Measurements from ENCODE around the gene TSPAN4. TPM values are rescaled to one million over a fixed set of nuclear protein-coding genes. Genes with fewer than 3 reads are reported as not detected.

TSPAN4 gene
- total and polyA plus RNA-seq, 2 donors (not counting 1 experiment from before 2014, with no cell fraction given): 2.9 to 7.4 TPM

DNA sequence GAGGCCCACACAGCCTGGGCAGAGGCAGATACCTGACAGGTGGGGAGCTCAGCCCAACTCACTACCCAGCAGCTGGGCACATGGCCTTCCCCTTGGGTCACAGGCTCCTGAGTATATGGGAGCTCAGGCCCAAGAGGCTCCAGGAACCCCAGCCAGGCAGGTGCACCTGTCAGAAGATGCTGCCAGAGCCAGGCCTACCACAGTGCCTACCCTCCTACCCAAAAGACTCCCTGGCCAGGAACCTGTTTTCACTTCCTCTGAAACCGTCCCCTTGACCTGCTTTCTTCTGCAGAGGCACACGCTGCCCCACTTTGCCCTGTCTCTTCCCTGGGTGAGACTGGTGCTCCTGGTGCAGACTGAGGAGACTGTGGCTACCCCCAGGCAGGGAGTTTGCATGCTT is 65.0 kb downstream of the TSPAN4 start:
- H3K9me3 Mint-ChIP-seq (ENCODE audit: insufficient read depth): no peaks in the 10 kb centered on the region
- H3K36me3 ChIP-seq (replicated peaks in 1 of 2; ENCODE audit: control extremely low read depth in 1 of 2, control insufficient read depth in 1 of 2, extremely low read depth in 1 of 2, insufficient read depth in 2 of 2, low read length in 1 of 2): peaks cover 0 to 19% of the 10 kb centered on the region in 2 experiments
- H3K4me3 Mint-ChIP-seq: peak overlapping the region; percentile 45
- no peak for ATAC-seq (ENCODE audit: low read depth)
- TF ChIP-seq EZH2 (IDR thresholded peaks at IDR 0.05; ENCODE audit: borderline replicate concordance, insufficient read depth, low read depth, low read length, poor library complexity, severe bottlenecking): no peak
- TF ChIP-seq, protein P1, sequence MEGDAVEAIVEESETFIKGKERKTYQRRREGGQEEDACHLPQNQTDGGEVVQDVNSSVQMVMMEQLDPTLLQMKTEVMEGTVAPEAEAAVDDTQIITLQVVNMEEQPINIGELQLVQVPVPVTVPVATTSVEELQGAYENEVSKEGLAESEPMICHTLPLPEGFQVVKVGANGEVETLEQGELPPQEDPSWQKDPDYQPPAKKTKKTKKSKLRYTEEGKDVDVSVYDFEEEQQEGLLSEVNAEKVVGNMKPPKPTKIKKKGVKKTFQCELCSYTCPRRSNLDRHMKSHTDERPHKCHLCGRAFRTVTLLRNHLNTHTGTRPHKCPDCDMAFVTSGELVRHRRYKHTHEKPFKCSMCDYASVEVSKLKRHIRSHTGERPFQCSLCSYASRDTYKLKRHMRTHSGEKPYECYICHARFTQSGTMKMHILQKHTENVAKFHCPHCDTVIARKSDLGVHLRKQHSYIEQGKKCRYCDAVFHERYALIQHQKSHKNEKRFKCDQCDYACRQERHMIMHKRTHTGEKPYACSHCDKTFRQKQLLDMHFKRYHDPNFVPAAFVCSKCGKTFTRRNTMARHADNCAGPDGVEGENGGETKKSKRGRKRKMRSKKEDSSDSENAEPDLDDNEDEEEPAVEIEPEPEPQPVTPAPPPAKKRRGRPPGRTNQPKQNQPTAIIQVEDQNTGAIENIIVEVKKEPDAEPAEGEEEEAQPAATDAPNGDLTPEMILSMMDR (IDR thresholded peaks at IDR 0.05): no peak
- peaks cover 27% of the 10 kb centered on the region for H3K4me1 Mint-ChIP-seq
- no peaks in the 10 kb centered on the region for H3K27me3 ChIP-seq (replicated peaks in 1 of 4; ENCODE audit: control extremely low read depth in 1 of 4, control insufficient read depth in 3 of 4, insufficient read depth in 4 of 4, low read length in 3 of 4)
- no peak overlapping the region for H3K4me3 ChIP-seq (ENCODE audit: control extremely low read depth in 1 of 5, extremely low read depth in 1 of 5, insufficient read depth in 1 of 5, low read depth in 2 of 5, low read length in 4 of 5)
- ChIA-PET CTCF (interaction anchor here (0.8 kb wide), 1 partner anchor 18 kb away, joined by 4 read pairs; the partner anchor contains the start of gene AP2A2), POLR2A (no interaction called here)
- H3K9me3 ChIP-seq (ENCODE audit: control extremely low read depth in 1 of 3, control insufficient read depth in 2 of 3, insufficient read depth in 1 of 3, low read length in 2 of 3): no peaks in the 10 kb centered on the region
- WGBS (ENCODE audit: insufficient coverage): 6% methylated on average over 2 of the region's 2 CpGs
- no peaks in the 10 kb centered on the region for H3K27me3 Mint-ChIP-seq
- H3K79me2 ChIP-seq (ENCODE audit: control insufficient read depth, insufficient read depth, low read length): peaks cover 43% of the 10 kb centered on the region
- intact Hi-C loops (cut with micrococcal nuclease): no loop called here
- peaks cover 26% of the 10 kb centered on the region for H4K20me1 ChIP-seq (ENCODE audit: control insufficient read depth, insufficient read depth, low read length, poor library complexity, severe bottlenecking)
- no peak overlapping the region for H3K4me2 ChIP-seq (replicated peaks; ENCODE audit: low read depth, low read length, poor library complexity, severe bottlenecking)
- no peak overlapping the region for H3K27ac Mint-ChIP-seq
- H3K27ac ChIP-seq (ENCODE audit: low read length in 2 of 2): no peak overlapping the region
- no peak for DNase-seq
- peaks cover 3 to 23% of the 10 kb centered on the region in 2 donors for H3K4me1 ChIP-seq (ENCODE audit: control insufficient read depth in 2 of 2, insufficient read depth in 2 of 2, low read length in 2 of 2)
- no peak overlapping the region for H3K9ac ChIP-seq (ENCODE audit: low read length)
- no peak overlapping the region for H2AFZ ChIP-seq (ENCODE audit: insufficient read depth, low read depth, low read length, poor library complexity, severe bottlenecking)

DNA sequence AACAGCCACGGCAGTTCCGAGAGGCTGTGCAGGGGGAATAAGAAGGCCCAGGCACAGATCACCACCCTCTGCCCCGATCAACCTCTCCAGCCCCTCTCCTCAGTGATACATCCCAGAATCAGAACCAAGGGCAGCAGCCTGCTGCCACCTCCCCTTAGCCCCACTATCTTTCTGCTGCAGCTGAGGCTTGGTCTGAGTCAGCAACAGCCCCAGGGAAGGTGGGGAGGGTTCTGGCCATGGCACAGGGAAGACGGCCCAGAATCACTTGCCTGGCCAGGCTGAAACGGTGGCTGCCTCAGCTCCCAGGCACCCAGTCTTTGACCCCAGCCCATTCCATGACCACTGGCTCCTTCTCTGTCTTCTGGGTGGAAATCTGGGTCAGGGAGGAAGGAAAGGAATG is 65.6 kb downstream of the TSPAN4 start:
- CTCF ChIA-PET: interaction anchor here (0.8 kb wide), 1 partner anchor 17 kb away, joined by 4 read pairs; the partner anchor contains the start of gene AP2A2
- WGBS (ENCODE audit: insufficient coverage): 96% methylated on average over 5 of the region's 5 CpGs
- no peak overlapping the region for H3K4me2 ChIP-seq (replicated peaks; ENCODE audit: low read depth, low read length, poor library complexity, severe bottlenecking)
- no peak overlapping the region for H2AFZ ChIP-seq (ENCODE audit: insufficient read depth, low read depth, low read length, poor library complexity, severe bottlenecking)
- peaks cover 43% of the 10 kb centered on the region for H3K79me2 ChIP-seq (ENCODE audit: control insufficient read depth, insufficient read depth, low read length)
- POLR2A ChIA-PET: interaction anchor here (0.6 kb wide), 1 partner anchor 22 kb away, joined by 3 read pairs; no protein-coding TSS in a partner anchor
- no peak for ATAC-seq (ENCODE audit: low read depth)
- TF ChIP-seq, protein P1 (IDR thresholded peaks at IDR 0.05): no peak
- TF ChIP-seq EZH2 (IDR thresholded peaks at IDR 0.05; ENCODE audit: borderline replicate concordance, insufficient read depth, low read depth, low read length, poor library complexity, severe bottlenecking): no peak
- H3K4me1 ChIP-seq (ENCODE audit: control insufficient read depth in 2 of 2, insufficient read depth in 2 of 2, low read length in 2 of 2): peaks cover 3 to 23% of the 10 kb centered on the region in 2 donors
- Mint-ChIP-seq H3K27me3 (no peaks in the 10 kb centered on the region), H3K4me3 (peak overlapping the region; percentile 45), H3K27ac (peak overlapping the region; percentile 46), H3K4me1 (peaks cover 27% of the 10 kb centered on the region), H3K9me3 (ENCODE audit: insufficient read depth) (no peaks in the 10 kb centered on the region)
- DNase-seq: no peak
- no peak overlapping the region for H3K27ac ChIP-seq (ENCODE audit: low read length in 2 of 2)
- H4K20me1 ChIP-seq (ENCODE audit: control insufficient read depth, insufficient read depth, low read length, poor library complexity, severe bottlenecking): peaks cover 26% of the 10 kb centered on the region
- no peaks in the 10 kb centered on the region for H3K9me3 ChIP-seq (ENCODE audit: control extremely low read depth in 1 of 3, control insufficient read depth in 2 of 3, insufficient read depth in 1 of 3, low read length in 2 of 3)
- no peak overlapping the region for H3K9ac ChIP-seq (ENCODE audit: low read length)
- H3K4me3 ChIP-seq (ENCODE audit: control extremely low read depth in 1 of 5, extremely low read depth in 1 of 5, insufficient read depth in 1 of 5, low read depth in 2 of 5, low read length in 4 of 5): no peak overlapping the region
- intact Hi-C loops (cut with micrococcal nuclease): no loop called here
- H3K36me3 ChIP-seq (replicated peaks in 1 of 2; ENCODE audit: control extremely low read depth in 1 of 2, control insufficient read depth in 1 of 2, extremely low read depth in 1 of 2, insufficient read depth in 2 of 2, low read length in 1 of 2): peaks cover 0 to 13% of the 10 kb centered on the region in 2 experiments
- H3K27me3 ChIP-seq (replicated peaks in 1 of 4; ENCODE audit: control extremely low read depth in 1 of 4, control insufficient read depth in 3 of 4, insufficient read depth in 4 of 4, low read length in 3 of 4): no peaks in the 10 kb centered on the region
